BJ (cell line): ENCODE measurements around the gene CASKIN1. TPM values are rescaled to one million over a fixed set of nuclear protein-coding genes. Genes with fewer than 3 reads are reported as not detected.

Experiments used
- CTCF ChIA-PET: fragments of 350-600 bp; formaldehyde crosslinking; extraction: SDS; loops from one replicate; lab custom pipeline; 2021; ENCODE audit warnings: antibody characterized with exemption, inconsistent platforms; lab: Yijun Ruan, JAX
- POLR2A ChIA-PET: fragments of 300-600 bp; sonication (Branson Sonifier 250); formaldehyde crosslinking; extraction: SDS; loops from one replicate; lab custom pipeline; 2021; ENCODE audit warnings: antibody characterized with exemption; lab: Charles Lee
- DNase-seq: peaks from one replicate; pipeline ENCODE4 v3.0.0-alpha.2; 2011; ENCODE audit warnings: low read depth
- H3K27me3 ChIP-seq: 2 replicates; pipeline ENCODE4 v1.6.0; 2011; ENCODE audit warnings: low read length; ENCODE audit not compliant: control insufficient read depth, insufficient read depth
- H3K36me3 ChIP-seq: 2 replicates; pipeline ENCODE4 v1.5.1; 2011; ENCODE audit warnings: low read length; ENCODE audit not compliant: control insufficient read depth, insufficient read depth
- H3K4me3 ChIP-seq: 2 replicates; pipeline ENCODE4 v1.5.1; 2011; ENCODE audit warnings: low read depth, mild to moderate bottlenecking, control low read depth, low read length
- polyA plus RNA-seq: library from polyadenylated mRNA; depleted of rRNA; stranded (reverse); fragments of >200 nt; gene quantifications from 2 replicates; pipeline ENCODE4 v1.2.3, GENCODE V29; 2011
- TF ChIP-seq, protein P1 (sequence below): IDR thresholded peaks from 2 replicates; pipeline ENCODE4 v1.5.1; 2011; ENCODE audit warnings: low read depth, mild to moderate bottlenecking, control low read depth, inconsistent platforms, low read length, moderate library complexity; ENCODE audit not compliant: insufficient read depth

Gene CASKIN1
- polyA plus RNA-seq, 1 experiment, result 0.01 TPM

DNA sequence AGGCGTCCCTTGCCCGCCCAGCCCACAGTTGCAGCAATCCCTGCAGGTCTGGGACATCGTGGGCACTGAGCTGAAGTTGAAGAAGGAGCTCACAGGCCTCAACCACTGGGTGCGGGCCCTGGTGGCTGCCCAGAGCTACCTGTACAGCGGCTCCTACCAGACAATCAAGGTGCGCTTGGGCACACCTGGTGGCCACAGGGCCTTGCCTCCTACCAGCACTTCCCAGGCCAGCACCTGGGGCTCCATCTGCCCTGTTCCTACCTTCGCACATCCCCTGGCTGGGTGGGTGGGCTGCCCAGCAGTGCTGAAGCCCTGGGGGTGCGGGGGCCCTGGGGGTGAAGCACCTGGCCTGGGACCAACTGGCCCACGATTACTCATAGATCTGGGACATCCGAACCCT lies 21.0 kb downstream of the CASKIN1 start:
- Histone ChIP-seq H3K4me3 (no peak overlapping the region), H3K27me3 (no peaks in the 10 kb centered on the region), H3K36me3 (peaks cover 37% of the 10 kb centered on the region)
- ChIA-PET CTCF (no interaction called here), POLR2A (no interaction called here)
- no peak for DNase-seq
- TF ChIP-seq, protein P1, sequence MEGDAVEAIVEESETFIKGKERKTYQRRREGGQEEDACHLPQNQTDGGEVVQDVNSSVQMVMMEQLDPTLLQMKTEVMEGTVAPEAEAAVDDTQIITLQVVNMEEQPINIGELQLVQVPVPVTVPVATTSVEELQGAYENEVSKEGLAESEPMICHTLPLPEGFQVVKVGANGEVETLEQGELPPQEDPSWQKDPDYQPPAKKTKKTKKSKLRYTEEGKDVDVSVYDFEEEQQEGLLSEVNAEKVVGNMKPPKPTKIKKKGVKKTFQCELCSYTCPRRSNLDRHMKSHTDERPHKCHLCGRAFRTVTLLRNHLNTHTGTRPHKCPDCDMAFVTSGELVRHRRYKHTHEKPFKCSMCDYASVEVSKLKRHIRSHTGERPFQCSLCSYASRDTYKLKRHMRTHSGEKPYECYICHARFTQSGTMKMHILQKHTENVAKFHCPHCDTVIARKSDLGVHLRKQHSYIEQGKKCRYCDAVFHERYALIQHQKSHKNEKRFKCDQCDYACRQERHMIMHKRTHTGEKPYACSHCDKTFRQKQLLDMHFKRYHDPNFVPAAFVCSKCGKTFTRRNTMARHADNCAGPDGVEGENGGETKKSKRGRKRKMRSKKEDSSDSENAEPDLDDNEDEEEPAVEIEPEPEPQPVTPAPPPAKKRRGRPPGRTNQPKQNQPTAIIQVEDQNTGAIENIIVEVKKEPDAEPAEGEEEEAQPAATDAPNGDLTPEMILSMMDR, result no peak

DNA sequence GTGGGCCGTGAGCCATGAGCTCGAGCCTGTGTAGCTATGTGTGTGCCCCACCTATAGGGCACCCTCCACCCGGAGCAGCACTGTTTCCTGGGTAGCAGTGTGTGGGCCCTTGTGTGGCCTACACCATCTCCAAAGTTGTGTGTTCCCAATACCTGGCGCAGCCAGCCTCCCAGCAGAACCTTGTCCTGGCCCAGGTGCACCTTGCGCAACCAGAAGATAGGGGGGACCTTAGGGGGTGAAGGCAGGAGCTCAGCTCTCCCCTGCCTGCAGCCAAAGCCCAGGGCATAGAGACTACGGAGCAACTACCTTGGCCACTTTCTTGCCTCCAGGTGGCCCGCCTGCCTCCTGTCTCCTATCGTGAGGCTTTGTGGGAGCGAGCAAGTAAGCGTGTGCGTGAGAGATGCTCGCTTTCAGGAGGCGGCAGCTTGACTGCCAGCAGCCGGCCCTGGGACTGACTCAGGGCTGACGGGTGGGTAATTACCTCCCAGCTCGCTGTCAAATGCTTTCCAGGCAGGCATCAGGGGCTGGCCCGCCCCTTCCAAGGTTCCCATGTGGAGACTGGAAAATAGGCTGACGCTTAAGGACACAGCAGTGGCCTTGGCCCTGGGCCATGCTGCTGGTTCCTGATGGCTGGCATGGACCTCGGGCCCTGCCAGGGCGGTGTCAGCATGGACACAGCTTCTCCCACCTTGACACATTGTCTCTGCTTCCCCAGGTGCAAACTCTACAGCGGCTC lies 21.8 kb downstream of the CASKIN1 start:
- CTCF ChIA-PET, result no interaction called here
- Histone ChIP-seq H3K27me3 (no peaks in the 10 kb centered on the region), H3K36me3 (peaks cover 37% of the 10 kb centered on the region), H3K4me3 (no peak overlapping the region)
- TF ChIP-seq, protein P1, result no peak
- no peak for DNase-seq
- POLR2A ChIA-PET, result interaction anchor here (1.0 kb wide), 1 partner anchor 19 kb away, joined by 9 read pairs; the partner anchor contains the start of gene TRAF7

DNA sequence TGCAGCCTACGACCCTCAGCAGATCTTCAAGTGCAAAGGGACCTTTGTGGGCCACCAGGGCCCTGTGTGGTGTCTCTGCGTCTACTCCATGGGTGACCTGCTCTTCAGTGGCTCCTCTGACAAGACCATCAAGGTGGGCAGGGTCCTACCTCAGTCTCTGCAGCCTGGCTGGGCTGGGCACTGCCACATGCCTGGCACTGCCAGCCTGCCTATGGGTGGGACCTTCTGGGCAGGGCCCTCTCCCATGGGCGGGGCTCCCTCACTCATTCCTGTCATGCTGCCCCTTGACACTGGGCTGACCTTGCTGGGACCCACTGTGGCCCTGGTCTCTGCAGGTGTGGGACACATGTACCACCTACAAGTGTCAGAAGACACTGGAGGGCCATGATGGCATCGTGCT lies 22.5 kb downstream of the CASKIN1 start:
- no peak overlapping the region for H3K4me3 ChIP-seq
- POLR2A ChIA-PET, result interaction anchor here (1.0 kb wide), 1 partner anchor 18 kb away, joined by 9 read pairs; the partner anchor contains the start of gene TRAF7
- H3K36me3 ChIP-seq, result peaks cover 37% of the 10 kb centered on the region
- TF ChIP-seq, protein P1, result no peak
- CTCF ChIA-PET, result no interaction called here
- no peaks in the 10 kb centered on the region for H3K27me3 ChIP-seq
- DNase-seq, result no peak

DNA sequence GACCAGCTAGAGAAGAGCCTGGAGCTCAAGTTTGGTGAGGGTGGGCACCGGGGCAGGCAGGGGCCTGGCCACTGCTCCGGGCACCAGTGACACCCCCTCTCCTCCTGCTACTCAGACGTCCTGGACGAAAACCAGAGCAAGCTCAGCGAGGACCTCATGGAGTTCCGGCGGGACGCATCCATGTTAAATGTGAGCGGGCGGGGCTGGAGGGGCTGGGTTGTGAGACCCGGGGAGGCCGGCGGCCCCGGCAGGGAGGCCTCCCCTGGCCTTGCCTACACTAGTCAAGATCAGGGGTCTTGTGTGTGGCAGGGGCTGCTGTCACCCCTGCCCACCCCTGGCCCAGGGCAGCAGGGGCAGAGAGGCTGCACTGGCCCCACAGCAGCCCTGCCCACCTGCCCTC lies 23.0 kb downstream of the CASKIN1 start:
- Histone ChIP-seq H3K36me3 (peaks cover 37% of the 10 kb centered on the region), H3K27me3 (no peaks in the 10 kb centered on the region), H3K4me3 (no peak overlapping the region)
- POLR2A ChIA-PET, result no interaction called here
- CTCF ChIA-PET, result no interaction called here
- TF ChIP-seq, protein P1, result no peak
- no peak for DNase-seq

DNA sequence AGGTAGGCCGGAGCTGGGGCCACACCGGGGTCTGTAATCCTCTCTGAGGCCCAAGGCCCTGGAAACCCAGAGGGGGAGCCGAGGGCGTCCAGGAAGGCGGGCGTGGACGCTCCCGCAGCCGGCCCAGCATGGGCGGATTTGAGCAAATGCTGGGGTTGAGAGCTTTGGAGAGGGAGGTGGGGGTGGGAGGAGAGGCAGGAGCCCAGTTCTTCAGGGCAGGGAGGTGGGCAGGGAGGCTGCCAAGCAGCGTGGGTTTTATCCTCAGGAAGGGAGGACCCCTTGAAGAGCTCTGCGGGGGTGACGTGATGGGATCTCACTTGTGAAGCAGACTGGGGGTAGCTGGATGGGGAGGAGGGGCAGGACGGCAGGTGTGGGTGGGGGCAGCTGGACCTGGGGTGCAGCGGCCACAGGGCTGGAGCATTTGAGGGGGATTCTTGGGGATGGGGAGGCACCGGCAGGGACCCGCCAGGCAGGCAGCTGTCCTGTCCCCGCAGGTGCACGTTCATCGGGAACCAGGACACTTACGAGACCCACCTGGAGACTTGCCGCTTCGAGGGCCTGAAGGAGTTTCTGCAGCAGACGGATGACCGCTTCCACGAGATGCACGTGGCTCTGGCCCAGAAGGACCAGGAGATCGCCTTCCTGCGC lies 23.6 kb downstream of the CASKIN1 start:
- DNase-seq, result no peak
- Histone ChIP-seq H3K4me3 (no peak overlapping the region), H3K27me3 (no peaks in the 10 kb centered on the region), H3K36me3 (peaks cover 40% of the 10 kb centered on the region)
- POLR2A ChIA-PET, result no interaction called here
- TF ChIP-seq, protein P1, result no peak
- CTCF ChIA-PET, result no interaction called here
